ENCODE results near the gene AGPS. TPM values are rescaled to one million over a fixed set of nuclear protein-coding genes. Genes with fewer than 3 reads are reported as not detected.

Gene AGPS
- total and polyA plus RNA-seq, 2 of the 13 experiments (the other 11 are each of a cell fraction or from before 2014, with no cell fraction given): 39.4 to 99.0 TPM

GRCh38 chr2:177552422-177553175, 160.0 kb downstream of the AGPS start (continued):
- peak; percentile 53; the same call in 1 of the 2 replicates for TF ChIP-seq CREB1 (IDR thresholded peaks at IDR 0.05)
- TF ChIP-seq CREB1 (CRISPR knock-in tag; IDR thresholded peaks at IDR 0.05): peak; percentile 90
- no peak for TF ChIP-seq FOXP1 (IDR thresholded peaks at IDR 0.05)
- TF ChIP-seq FOXP1 (CRISPR knock-in tag; IDR thresholded peaks at IDR 0.05): no peak
- no peak for TF ChIP-seq ZNF432 (CRISPR knock-in tag; IDR thresholded peaks at IDR 0.05; ENCODE audit: borderline replicate concordance)
- TF ChIP-seq RCOR2 (CRISPR knock-in tag; IDR thresholded peaks at IDR 0.05): no peak
- no peak for TF ChIP-seq FOSL1 (CRISPR knock-in tag; IDR thresholded peaks at IDR 0.05; ENCODE audit: borderline replicate concordance)
- TF ChIP-seq GRHL1 (CRISPR knock-in tag; conservative IDR thresholded peaks at IDR 0.05): no peak
- TF ChIP-seq ZNF839 (CRISPR knock-in tag; IDR thresholded peaks at IDR 0.05; ENCODE audit: borderline replicate concordance): peak; percentile 100
- TF ChIP-seq HMG20B (CRISPR knock-in tag; conservative IDR thresholded peaks at IDR 0.05): no peak
- no peak for TF ChIP-seq NR2F6 (IDR thresholded peaks at IDR 0.05)
- TF ChIP-seq NR2F6 (CRISPR knock-in tag; IDR thresholded peaks at IDR 0.05): no peak
- TF ChIP-seq JARID2 (CRISPR knock-in tag; IDR thresholded peaks at IDR 0.05; ENCODE audit: insufficient replicate concordance): no peak
- no peak for TF ChIP-seq ZBTB8A (CRISPR knock-in tag; IDR thresholded peaks at IDR 0.05; ENCODE audit: borderline replicate concordance, low read depth)
- TF ChIP-seq ZNF776 (CRISPR knock-in tag; IDR thresholded peaks at IDR 0.05): no peak; the same call in 1 of the 2 replicates
- no peak for TF ChIP-seq DPF2 (CRISPR knock-in tag; IDR thresholded peaks at IDR 0.05; ENCODE audit: borderline replicate concordance, low read depth)
- TF ChIP-seq ZNF567 (CRISPR knock-in tag; IDR thresholded peaks at IDR 0.05; ENCODE audit: borderline replicate concordance): no peak
- peak; percentile 65; the same call in 1 of the 2 replicates for TF ChIP-seq SMAD3 (CRISPR knock-in tag; IDR thresholded peaks at IDR 0.05)
- TF ChIP-seq ZNF510 (CRISPR knock-in tag; IDR thresholded peaks at IDR 0.05; ENCODE audit: low read depth): 0 out of 2 replicates have a peak, but pooled peaks have one; percentile 78
- TF ChIP-seq ZNF782 (CRISPR knock-in tag; IDR thresholded peaks at IDR 0.05; ENCODE audit: borderline replicate concordance): peak; percentile 59; the same call in 1 of the 2 replicates
- TF ChIP-seq SATB2 (CRISPR knock-in tag; IDR thresholded peaks at IDR 0.05): no peak
- no peak for TF ChIP-seq SMC3 (IDR thresholded peaks at IDR 0.05; ENCODE audit: low read length)
- TF ChIP-seq ZNF761 (CRISPR knock-in tag; conservative IDR thresholded peaks at IDR 0.05): no peak
- no peak; the same call in 1 of the 2 replicates for TF ChIP-seq ZNF275 (CRISPR knock-in tag; IDR thresholded peaks at IDR 0.05; ENCODE audit: borderline replicate concordance)
- 0 out of 2 replicates have a peak, but pooled peaks have one; percentile 4 for TF ChIP-seq ZNF451 (CRISPR knock-in tag; IDR thresholded peaks at IDR 0.05)
- TF ChIP-seq ZNF296 (CRISPR knock-in tag; conservative IDR thresholded peaks at IDR 0.05): no peak
- peak; percentile 78; the same call in 1 of the 2 replicates for TF ChIP-seq ZNF788 (CRISPR knock-in tag; IDR thresholded peaks at IDR 0.05; ENCODE audit: borderline replicate concordance)
- TF ChIP-seq FOSL2 (CRISPR knock-in tag; IDR thresholded peaks at IDR 0.05): no peak
- TF ChIP-seq ZMAT5 (CRISPR knock-in tag; IDR thresholded peaks at IDR 0.05; ENCODE audit: borderline replicate concordance, low read depth): no peak
- TF ChIP-seq ZNF329 (CRISPR knock-in tag; IDR thresholded peaks at IDR 0.05; ENCODE audit: low read depth): no peak
- 0 out of 2 replicates have a peak, but pooled peaks have one; percentile 34 for TF ChIP-seq ZNF546 (CRISPR knock-in tag; conservative IDR thresholded peaks at IDR 0.05)
